A673 (cell line): ENCODE measurements around the gene KCNIP1. TPM values are rescaled to one million over a fixed set of nuclear protein-coding genes. Genes with fewer than 3 reads are reported as not detected.

Source experiments
- BruUV-seq: library from RNA; stranded (reverse); fragments of 400-500 nt; replicated peaks from 2 replicates; lab custom pipeline; 2021; lab: Mats Ljungman, UMichigan
- CTCF ChIA-PET: fragments of 300-600 bp; sonication (Branson Sonifier 250); formaldehyde crosslinking; loops from one replicate; lab custom pipeline; 2022; ENCODE audit warnings: antibody characterized with exemption; lab: Charles Lee
- POLR2A ChIA-PET: fragments of 300-600 bp; sonication (Branson Sonifier 250); formaldehyde crosslinking; loops from one replicate; lab custom pipeline; 2022; ENCODE audit warnings: antibody characterized with exemption; ENCODE audit not compliant: low non-redundant PET; lab: Charles Lee
- DNase-seq: peaks from one replicate; pipeline ENCODE4 v3.0.0-alpha.2; 2015; ENCODE audit warnings: low spot score
- H3K27ac ChIP-seq: fragments of 200-600 bp; sonication (generic); 2 replicates; pipeline ENCODE4 v1.5.1; 2016; ENCODE audit warnings: mixed run types, low read depth, mild to moderate bottlenecking, mixed read lengths, antibody characterized with exemption, low read length; ENCODE audit not compliant: poor library complexity, severe bottlenecking
- H3K27me3 ChIP-seq: fragments of 200-600 bp; sonication (generic); replicated peaks from 2 replicates; pipeline ENCODE4 v1.6.1; 2017; ENCODE audit warnings: mixed run types, low read depth, mild to moderate bottlenecking, mixed read lengths, antibody characterized with exemption, low read length; ENCODE audit not compliant: insufficient read depth, poor library complexity
- H3K36me3 ChIP-seq: fragments of 200-600 bp; sonication (generic); 2 replicates; pipeline ENCODE4 v1.6.1; 2016; ENCODE audit warnings: mixed run types, mild to moderate bottlenecking, mixed read lengths, antibody characterized with exemption, low read length; ENCODE audit not compliant: insufficient read depth, poor library complexity, severe bottlenecking
- H3K4me1 ChIP-seq: fragments of 200-600 bp; sonication (generic); 2 replicates; pipeline ENCODE4 v1.6.1; 2017; ENCODE audit warnings: mixed run types, mild to moderate bottlenecking, mixed read lengths, antibody characterized with exemption, low read length; ENCODE audit not compliant: insufficient read depth, poor library complexity, severe bottlenecking
- H3K4me3 ChIP-seq: fragments of 200-600 bp; sonication (generic); 2 replicates; pipeline ENCODE4 v1.5.1; 2016; ENCODE audit warnings: low read depth, mixed run types, mild to moderate bottlenecking, mixed read lengths, low read length; ENCODE audit not compliant: poor library complexity, severe bottlenecking
- H3K9me3 ChIP-seq: fragments of 200-600 bp; sonication (generic); 2 replicates; pipeline ENCODE4 v1.6.1; 2016; ENCODE audit warnings: mixed run types, low read depth, mild to moderate bottlenecking, mixed read lengths, antibody characterized with exemption, low read length; ENCODE audit not compliant: poor library complexity, severe bottlenecking
- CTCF ChIP-seq: fragments of 300-800, 200-600 bp; sonication (generic); conservative IDR thresholded peaks from 2 replicates; pipeline ENCODE4 v1.5.1; 2017; ENCODE audit warnings: low read depth, mild to moderate bottlenecking, antibody characterized with exemption, low read length, moderate library complexity, mixed read lengths
- EZH2 ChIP-seq: fragments of 200-600 bp; sonication (generic); IDR thresholded peaks from 2 replicates; pipeline ENCODE4 v1.6.1; 2017; ENCODE audit warnings: borderline replicate concordance, low read depth, mild to moderate bottlenecking, mixed read lengths, antibody characterized with exemption, low read length; ENCODE audit not compliant: poor library complexity, severe bottlenecking
- intact Hi-C: fragments of 100-400 bp; cut with micrococcal nuclease; formaldehyde crosslinking; loops from one replicate; pipeline ENCODE4 v1.10.0; 2022; ENCODE audit not compliant: unreplicated experiment
- total RNA-seq: library from RNA; stranded (reverse); gene quantifications from 2 replicates; pipeline ENCODE4 v1.2.3, GENCODE V29; 2021

The KCNIP1 gene
- total RNA-seq, 1 experiment from 2014 or later, result 3.7 TPM

- Histone ChIP-seq H3K4me3 (no peak overlapping the region), H3K4me1 (no peaks in the 10 kb centered on the region), H3K36me3 (no peaks in the 10 kb centered on the region), H3K27me3 (no peaks in the 10 kb centered on the region), H3K27ac (no peak overlapping the region), H3K9me3 (no peaks in the 10 kb centered on the region)
- ChIA-PET CTCF (interaction anchor here (0.7 kb wide), 1 partner anchor 10 kb away, joined by 8 read pairs; no protein-coding TSS in a partner anchor), POLR2A (no interaction called here)
- no TSS peak for BruUV-seq
- DNase-seq, result peak; percentile 56
- intact Hi-C loops, result loop anchor here (2.0 kb wide), 1 partner anchor 189 kb away; no protein-coding TSS in a partner anchor
- no peak for TF ChIP-seq EZH2
- TF ChIP-seq CTCF, result peak; percentile 67
These were observed 119.9 kb downstream of the KCNIP1 start for GRCh38 chr5:170623576-170624181.

GRCh38 chr5:170625221-170626165, 121.7 kb downstream of the KCNIP1 start:
- POLR2A ChIA-PET, result no interaction called here
- intact Hi-C loops, result no loop called here
- no TSS peak for BruUV-seq
- H3K4me1 ChIP-seq, result no peaks in the 10 kb centered on the region
- DNase-seq, result no peak
- H3K27ac ChIP-seq, result no peak overlapping the region
- H3K36me3 ChIP-seq, result no peaks in the 10 kb centered on the region
- TF ChIP-seq CTCF (no peak), EZH2 (no peak)
- no peaks in the 10 kb centered on the region for H3K9me3 ChIP-seq
- CTCF ChIA-PET, result interaction anchor here (0.8 kb wide), 1 partner anchor 13 kb away, joined by 3 read pairs; no protein-coding TSS in a partner anchor
- no peaks in the 10 kb centered on the region for H3K27me3 ChIP-seq
- H3K4me3 ChIP-seq, result no peak overlapping the region

- Histone ChIP-seq H3K4me3 (no peak overlapping the region), H3K27me3 (no peaks in the 10 kb centered on the region), H3K9me3 (no peaks in the 10 kb centered on the region), H3K27ac (no peak overlapping the region), H3K36me3 (no peaks in the 10 kb centered on the region), H3K4me1 (no peaks in the 10 kb centered on the region)
- intact Hi-C loops, result no loop called here
- no peak for DNase-seq
- POLR2A ChIA-PET, result no interaction called here
- CTCF ChIA-PET, result interaction anchor here (0.6 kb wide), 1 partner anchor 1020 kb away, joined by 3 read pairs; no protein-coding TSS in a partner anchor
- BruUV-seq, result no TSS peak
- no peak for TF ChIP-seq EZH2
- TF ChIP-seq CTCF, result no peak
These were observed 122.8 kb downstream of the KCNIP1 start for GRCh38 chr5:170626507-170627150.
